ENCODE measurements around the gene SP9.

SP9 gene

DNA sequence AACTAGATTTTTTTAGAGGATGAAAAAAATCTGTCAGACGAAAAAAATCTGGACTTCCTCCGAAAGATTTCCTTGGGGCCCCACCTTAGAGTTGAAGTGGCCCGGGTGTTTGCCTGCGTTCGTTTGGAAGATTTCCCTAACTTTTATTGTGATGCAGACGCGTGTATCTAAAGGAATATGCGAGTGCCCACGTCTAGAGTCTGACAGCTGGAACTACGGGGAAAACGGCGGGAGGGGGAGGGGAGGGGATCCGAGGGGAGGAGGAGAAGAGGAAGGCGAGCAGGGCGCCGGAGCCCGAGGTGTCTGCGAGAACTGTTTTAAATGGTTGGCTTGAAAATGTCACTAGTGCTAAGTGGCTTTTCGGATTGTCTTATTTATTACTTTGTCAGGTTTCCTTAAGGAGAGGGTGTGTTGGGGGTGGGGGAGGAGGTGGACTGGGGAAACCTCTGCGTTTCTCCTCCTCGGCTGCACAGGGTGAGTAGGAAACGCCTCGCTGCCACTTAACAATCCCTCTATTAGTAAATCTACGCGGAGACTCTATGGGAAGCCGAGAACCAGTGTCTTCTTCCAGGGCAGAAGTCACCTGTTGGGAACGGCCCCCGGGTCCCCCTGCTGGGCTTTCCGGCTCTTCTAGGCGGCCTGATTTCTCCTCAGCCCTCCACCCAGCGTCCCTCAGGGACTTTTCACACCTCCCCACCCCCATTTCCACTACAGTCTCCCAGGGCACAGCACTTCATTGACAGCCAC, 2.4 kb upstream of the SP9 start:
- in situ Hi-C loops (cut with HindIII; ENCODE audit: low pct_ligation_motif_present, low pct_unique_long_range_greater_than_20kb, low sequenced_read_pairs), result no loop called here
- DNase-seq, result no peak

DNA sequence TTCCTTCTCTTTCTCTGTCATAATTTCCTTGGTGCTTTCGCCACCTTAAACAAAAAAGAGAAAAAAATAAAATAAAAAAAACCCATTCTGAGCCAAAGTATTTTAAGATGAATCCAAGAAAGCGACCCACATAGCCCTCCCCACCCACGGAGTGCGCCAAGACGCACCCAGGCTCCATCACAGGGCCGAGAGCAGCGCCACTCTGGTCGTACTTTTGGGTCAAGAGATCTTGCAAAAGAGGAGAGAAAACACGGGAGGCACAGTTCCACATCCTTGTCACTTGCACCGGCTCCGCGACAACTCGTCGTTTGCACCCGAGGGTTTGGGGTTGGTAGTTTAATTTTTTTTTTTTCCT, 1.8 kb upstream of the SP9 start:
- DNase-seq, result no peak
- in situ Hi-C loops (cut with HindIII; ENCODE audit: low pct_ligation_motif_present, low pct_unique_long_range_greater_than_20kb, low sequenced_read_pairs), result no loop called here

- DNase-seq, result no peak
- in situ Hi-C loops (cut with HindIII; ENCODE audit: low pct_ligation_motif_present, low pct_unique_long_range_greater_than_20kb, low sequenced_read_pairs), result no loop called here
Measured at GRCh38 chr2:174333372-174334277, 1.1 kb upstream of the SP9 start.

- in situ Hi-C loops (cut with HindIII; ENCODE audit: low pct_ligation_motif_present, low pct_unique_long_range_greater_than_20kb, low sequenced_read_pairs), result no loop called here
- DNase-seq, result no peak
Measured at GRCh38 chr2:174334278-174334715, 457 bp upstream of the SP9 start.

GRCh38 chr2:174335254-174335987, 667 bp downstream of the SP9 start:
- no peak for DNase-seq
- in situ Hi-C loops (cut with HindIII; ENCODE audit: low pct_ligation_motif_present, low pct_unique_long_range_greater_than_20kb, low sequenced_read_pairs), result no loop called here

- DNase-seq, result no peak
- in situ Hi-C loops (cut with HindIII; ENCODE audit: low pct_ligation_motif_present, low pct_unique_long_range_greater_than_20kb, low sequenced_read_pairs), result no loop called here
Measured at GRCh38 chr2:174335988-174336500, 1.3 kb downstream of the SP9 start.

DNA sequence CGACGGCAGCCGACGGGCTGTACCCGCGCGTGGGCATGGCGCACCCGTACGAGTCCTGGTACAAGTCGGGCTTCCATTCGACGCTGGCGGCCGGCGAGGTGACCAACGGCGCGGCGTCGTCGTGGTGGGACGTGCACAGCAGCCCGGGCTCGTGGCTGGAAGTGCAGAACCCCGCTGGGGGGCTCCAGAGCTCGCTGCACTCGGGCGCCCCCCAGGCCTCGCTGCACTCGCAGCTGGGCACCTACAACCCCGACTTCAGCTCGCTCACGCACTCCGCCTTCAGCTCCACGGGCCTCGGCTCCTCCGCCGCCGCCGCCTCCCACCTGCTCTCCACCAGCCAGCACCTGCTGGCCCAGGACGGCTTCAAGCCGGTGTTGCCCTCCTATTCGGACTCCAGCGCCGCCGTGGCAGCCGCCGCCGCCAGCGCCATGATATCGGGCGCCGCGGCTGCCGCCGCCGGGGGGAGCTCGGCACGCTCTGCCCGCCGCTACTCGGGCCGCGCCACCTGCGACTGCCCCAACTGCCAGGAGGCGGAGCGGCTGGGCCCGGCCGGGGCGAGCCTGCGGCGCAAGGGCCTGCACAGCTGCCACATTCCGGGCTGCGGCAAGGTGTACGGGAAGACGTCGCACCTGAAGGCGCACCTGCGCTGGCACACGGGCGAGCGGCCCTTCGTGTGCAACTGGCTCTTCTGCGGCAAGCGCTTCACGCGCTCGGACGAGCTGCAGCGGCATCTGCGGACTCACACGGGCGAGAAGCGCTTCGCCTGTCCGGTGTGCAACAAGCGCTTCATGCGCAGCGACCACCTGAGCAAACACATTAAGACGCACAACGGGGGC, 2.0 kb downstream of the SP9 start:
- in situ Hi-C loops (cut with HindIII; ENCODE audit: low pct_ligation_motif_present, low pct_unique_long_range_greater_than_20kb, low sequenced_read_pairs), result no loop called here
- peak; percentile 81 for DNase-seq

DNA sequence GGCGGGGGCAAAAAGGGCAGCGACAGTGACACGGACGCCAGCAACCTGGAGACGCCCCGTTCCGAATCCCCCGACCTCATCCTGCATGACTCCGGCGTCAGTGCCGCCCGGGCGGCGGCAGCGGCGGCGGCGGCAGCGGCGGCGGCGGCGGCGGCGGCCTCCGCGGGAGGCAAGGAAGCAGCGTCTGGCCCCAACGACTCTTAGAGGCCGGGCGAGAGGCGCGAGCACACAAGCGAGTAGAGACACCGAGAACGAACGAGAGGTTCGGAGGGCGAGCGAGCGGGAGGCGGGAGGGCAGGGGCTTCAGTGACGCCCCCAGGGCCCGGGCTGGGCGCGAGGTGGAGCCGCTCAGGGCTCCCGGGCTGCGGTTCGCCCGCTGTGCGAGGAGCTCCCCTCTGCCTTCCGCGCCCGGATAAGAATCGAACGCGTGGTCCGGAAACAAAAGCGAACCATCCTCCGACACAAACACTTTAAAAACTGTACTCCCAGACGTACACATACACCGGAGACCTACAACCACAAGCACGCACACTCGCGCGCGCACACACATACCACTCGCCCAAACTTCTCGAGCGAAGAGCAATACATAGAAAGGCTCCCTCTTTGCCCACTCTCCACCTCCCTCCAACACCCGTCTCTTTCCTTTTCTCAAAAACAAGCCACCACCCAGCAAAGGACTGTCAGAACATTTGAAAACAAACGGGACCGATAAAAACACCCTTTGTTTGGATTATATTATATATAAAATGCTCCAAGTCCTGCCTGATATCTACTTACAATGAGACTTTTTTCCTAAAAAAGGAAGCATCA, 2.8 kb downstream of the SP9 start:
- peak; percentile 48 for DNase-seq
- in situ Hi-C loops (cut with HindIII; ENCODE audit: low pct_ligation_motif_present, low pct_unique_long_range_greater_than_20kb, low sequenced_read_pairs), result no loop called here

- in situ Hi-C loops (cut with HindIII; ENCODE audit: low pct_ligation_motif_present, low pct_unique_long_range_greater_than_20kb, low sequenced_read_pairs), result no loop called here
- no peak for DNase-seq
Measured at GRCh38 chr2:174338147-174338605, 3.4 kb downstream of the SP9 start.

DNA sequence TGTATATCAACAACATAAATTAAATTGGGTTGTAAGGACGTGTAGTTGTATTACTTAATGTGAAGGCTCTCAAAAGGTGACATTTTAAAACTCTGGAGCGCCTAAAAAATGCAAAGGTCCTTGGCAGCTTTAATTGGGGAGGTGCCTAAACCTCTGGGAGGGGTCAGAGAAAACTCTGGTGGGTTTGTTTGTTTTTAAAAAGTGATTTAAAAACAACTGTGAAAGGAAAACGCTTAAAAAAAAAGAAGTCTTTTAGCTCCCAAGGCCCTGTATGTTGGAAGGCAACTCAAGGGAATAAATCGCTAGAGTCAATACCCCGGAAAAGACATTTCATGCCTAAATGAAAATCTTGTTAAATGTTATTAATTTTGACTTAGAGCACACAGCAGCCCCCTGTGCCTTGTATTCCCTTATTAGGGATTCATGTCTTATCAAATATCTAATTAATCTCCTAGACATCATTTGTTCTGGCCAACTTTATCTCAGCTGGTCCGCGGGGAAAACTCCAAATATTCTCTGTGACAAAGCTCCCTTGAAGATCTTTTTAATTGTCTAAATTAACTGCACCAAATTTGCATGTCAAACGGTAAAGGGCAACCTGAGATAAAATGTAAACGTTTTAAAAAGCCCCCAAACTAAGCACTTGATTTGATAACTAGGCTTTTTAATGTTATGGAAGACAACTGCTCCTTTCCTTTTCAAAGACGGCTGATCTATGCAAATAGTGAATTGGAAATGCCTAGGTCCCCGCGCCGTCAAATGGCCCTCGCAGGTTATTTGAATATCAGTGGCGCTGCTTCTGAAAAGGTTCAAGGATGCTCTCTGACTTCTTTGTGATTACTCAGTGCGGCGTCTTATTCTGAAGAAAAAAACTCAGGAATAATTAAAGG, 4.2 kb downstream of the SP9 start:
- in situ Hi-C loops (cut with HindIII; ENCODE audit: low pct_ligation_motif_present, low pct_unique_long_range_greater_than_20kb, low sequenced_read_pairs), result no loop called here
- DNase-seq, result no peak

DNA sequence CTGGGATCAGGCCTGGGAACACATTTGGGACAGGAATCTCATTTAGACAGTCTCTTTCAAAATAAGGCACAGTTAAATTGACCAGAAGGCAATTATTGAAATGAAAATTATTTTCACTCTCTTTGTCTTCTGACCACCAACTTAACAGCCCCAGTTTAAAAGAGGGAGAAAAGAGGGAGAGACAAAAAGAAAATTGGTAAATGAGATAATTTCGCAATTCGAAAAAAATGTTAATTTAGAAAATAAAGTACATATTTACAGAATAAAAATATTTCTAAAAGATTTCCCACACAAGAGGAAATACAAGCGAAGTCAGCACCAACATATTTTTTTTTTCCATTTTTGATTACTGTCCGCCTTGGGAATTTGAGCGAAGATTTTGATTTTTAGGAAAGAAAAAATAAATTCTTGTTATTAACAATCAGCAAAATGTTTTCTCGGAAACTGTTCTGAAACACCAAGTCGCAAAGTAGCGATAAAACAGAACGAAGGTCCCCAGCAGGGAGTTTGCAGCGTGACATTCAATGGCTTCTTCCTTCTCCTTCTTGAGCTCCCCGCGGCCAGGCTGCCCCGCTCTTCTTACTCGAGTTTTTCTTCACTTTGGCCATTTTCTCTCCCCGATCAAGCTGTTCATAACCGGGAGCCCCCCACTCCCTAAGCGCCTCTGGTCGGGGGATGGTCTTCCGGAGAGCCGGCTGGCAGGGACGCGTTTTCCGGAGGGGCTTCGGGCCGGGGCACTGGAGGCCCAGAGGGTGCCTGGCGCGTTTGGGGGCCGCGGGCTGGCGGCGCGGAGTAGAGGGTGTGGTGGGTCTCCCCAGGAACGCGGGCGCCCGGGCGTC, 5.0 kb downstream of the SP9 start:
- DNase-seq, result peak; percentile 6

GRCh38 chr2:174340400-174341292, 5.9 kb downstream of the SP9 start:
- in situ Hi-C loops (cut with HindIII; ENCODE audit: low pct_ligation_motif_present, low pct_unique_long_range_greater_than_20kb, low sequenced_read_pairs), result no loop called here
- peak; percentile 49 for DNase-seq

More for the DNA sequence above, 5.0 kb downstream of the SP9 start:
- in situ Hi-C loops (cut with HindIII; ENCODE audit: low pct_ligation_motif_present, low pct_unique_long_range_greater_than_20kb, low sequenced_read_pairs), result no loop called here

- peak; percentile 88 for DNase-seq
- in situ Hi-C loops (cut with HindIII; ENCODE audit: low pct_ligation_motif_present, low pct_unique_long_range_greater_than_20kb, low sequenced_read_pairs), result no loop called here
Measured at GRCh38 chr2:174341293-174341994, 6.7 kb downstream of the SP9 start.

DNA sequence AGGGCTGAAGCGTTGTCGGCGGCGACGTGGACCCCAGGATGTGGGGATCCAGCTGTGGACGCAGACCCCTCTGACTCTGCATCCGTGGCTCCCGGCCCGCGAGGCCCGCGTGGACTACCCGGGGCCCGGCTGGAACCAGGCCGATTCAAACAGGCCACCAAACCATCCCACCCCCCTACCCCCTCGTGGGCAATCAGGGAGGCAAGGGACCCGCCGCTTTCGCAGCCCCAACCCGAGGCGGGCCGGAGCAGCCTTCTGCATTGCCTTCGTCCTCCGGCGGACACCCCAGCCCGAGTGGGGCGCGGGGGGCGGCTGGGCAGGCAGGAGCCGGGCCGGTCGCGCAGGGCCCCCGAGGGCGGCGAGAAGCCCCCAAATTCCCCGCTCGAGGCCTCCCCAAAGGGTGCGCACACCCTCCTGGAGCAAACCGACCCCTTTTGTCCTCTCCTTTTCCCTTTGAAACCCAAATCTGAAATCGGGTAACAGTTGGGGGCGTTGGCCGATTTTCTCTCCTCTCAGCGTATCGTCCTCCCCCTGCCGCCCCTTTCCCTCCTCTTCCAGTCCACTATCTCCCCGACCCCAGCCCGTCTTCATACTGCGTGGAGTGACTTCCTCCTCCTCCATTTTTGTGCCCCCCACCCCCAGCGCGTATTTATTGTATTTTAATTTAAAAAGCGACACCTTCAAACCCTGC, 7.4 kb downstream of the SP9 start:
- in situ Hi-C loops (cut with HindIII; ENCODE audit: low pct_ligation_motif_present, low pct_unique_long_range_greater_than_20kb, low sequenced_read_pairs), result no loop called here
- DNase-seq, result no peak
